RKO (cell line): ENCODE results near the gene VPS36.
A peak's percentile ranks its signal among the peaks of the same experiment; 100 is the strongest.
"Not testable (repeated sequence)": the region's sequence is repeated elsewhere in the genome, so short reads cannot be mapped to it uniquely, and the experiment has no call there.

Experiments
- DNase-seq: peaks from one replicate; pipeline ENCODE4 v3.0.0-alpha.2; 2016; ENCODE audit warnings: low spot score

Gene VPS36, protein sequence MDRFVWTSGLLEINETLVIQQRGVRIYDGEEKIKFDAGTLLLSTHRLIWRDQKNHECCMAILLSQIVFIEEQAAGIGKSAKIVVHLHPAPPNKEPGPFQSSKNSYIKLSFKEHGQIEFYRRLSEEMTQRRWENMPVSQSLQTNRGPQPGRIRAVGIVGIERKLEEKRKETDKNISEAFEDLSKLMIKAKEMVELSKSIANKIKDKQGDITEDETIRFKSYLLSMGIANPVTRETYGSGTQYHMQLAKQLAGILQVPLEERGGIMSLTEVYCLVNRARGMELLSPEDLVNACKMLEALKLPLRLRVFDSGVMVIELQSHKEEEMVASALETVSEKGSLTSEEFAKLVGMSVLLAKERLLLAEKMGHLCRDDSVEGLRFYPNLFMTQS

DNA sequence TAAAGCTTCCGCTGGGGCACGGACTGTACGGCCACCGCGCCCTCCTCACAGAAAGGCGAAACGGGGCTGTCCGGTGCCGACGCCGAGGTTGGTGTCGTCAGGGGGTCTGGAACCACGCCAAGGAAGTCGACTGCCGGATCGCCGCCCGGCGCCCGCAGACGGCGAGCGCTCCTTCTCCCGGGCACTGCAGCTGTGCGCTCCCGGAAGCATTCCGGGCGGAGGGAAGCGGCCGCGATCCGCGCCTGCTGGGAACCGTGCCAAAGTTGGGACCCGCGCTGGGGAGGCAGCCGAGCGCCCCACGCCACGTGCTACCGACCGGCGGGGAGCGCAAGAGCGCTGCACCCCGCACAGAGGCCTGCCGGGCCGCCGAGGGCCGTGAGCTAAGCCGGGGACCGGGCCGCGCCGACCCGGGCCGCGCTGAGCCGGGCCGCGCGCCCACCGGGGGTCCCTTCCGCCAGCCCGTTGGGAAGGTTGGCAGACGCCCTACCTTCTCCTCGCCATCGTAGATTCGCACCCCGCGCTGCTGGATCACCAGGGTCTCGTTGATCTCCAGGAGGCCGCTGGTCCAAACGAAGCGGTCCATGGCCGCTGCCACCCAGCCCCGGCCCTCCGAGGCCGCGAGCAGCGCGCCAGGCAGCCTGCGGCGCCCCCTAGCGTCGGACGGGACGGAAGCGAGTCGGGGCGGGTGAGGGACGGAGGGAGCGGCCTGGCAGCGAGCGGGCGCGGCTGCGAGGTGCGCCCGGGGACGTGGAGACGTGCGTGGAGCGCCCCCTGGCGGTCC, at the start of gene VPS36:
Gene VPS36 (minus strand): TSS at position 623 of the 781 bp plus-strand sequence. CDS start 40 bp downstream, at position 583.
- DNase-seq: peak; percentile 94

DNA sequence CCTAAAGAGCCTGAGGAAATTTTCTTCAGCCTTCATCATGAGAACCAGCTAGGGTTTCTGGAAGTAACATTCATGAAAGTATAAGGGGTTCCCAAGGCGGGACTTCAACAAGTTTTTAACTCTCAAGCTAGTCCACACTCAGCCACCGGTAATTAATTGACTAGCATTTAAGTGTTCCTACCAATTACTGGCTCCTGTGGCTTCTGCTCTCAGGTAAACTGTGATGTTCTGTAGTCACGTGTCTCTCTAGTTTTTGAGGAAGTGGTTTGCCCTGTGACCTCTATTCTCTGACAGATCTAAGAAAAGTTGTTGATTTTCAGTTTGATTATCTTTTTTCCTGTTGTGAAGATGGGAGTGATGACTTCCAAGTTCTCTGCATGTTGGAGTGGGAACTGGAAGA, 47.5 kb upstream of the VPS36 start:
- DNase-seq: not testable (repeated sequence)

DNA sequence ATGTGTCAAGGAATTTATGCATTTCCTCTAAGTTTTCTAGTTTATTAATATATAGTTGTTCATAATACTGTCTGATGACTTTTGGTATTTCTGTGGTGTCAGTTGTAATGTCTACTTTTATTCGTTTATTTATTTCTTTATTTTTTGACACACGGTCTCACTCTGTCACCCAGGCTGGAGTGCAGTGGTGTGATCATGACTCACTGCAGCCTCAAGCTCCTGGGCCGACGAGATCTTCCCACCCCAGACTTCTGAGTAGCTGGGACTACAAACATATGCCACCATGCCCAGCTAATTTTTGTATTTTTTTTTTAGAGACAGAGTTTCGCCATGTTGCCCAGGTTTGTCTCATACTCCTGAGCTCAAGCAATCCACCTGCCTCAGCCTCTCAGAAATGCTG, 43.8 kb upstream of the VPS36 start:
- not testable (repeated sequence) for DNase-seq

DNA sequence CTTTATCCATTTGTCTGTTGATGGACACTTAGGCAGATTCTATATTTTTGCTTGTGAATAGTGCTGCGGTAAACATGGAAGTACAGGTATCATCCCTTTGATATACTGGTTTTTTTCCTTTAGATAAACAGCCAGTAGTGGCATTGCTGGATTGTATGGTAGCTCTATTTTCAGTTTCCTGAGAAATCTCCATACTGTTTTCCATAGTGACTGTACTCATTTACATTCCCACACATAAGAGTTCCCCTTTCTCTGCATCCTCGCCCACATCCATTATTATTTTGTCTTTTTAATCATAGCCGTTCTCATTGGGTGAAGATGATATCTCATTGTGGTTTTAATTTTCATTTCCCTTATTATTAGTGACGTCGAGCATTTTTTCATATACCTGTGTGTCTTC, 40.6 kb upstream of the VPS36 start:
- DNase-seq: not testable (repeated sequence)

DNA sequence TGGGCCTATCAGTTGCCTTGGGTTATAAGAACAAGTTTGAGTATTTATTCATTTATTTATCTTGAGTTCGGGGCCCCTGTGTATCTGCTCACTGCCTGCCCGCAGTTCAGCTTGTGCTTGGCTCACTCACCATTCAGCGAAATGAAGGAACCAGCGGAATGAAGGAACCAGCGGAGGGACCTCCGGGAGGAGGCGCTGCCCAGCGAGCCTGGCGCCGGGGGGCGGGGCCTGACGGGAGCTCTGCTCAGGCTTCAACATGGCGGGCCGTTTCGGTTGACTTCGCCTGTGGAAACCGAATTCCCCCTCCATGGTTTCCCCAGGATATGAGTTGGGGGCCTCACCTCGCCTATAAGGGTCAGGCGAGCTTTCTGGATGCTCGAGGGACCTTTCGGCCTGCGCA, 38.3 kb upstream of the VPS36 start:
- DNase-seq: not testable (repeated sequence)

DNA sequence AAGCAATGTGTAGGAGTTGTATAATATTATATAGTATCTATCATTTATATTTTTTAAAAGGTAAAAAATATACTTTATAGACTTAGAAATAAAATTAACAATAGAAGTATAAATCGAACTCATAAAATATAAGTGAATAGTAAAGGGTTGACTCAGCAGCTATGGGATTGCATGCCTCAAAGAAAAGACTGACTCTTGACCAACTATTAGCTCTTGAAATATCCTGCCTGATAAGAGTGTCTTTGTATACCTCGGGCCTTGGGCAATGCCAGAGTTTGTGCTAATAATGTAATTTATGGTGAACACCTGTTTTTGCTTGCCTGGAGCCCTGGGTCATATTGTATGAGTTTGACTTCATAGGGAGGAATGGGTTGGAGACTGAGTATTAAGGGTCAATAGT, 36.6 kb upstream of the VPS36 start:
- not testable (repeated sequence) for DNase-seq

DNA sequence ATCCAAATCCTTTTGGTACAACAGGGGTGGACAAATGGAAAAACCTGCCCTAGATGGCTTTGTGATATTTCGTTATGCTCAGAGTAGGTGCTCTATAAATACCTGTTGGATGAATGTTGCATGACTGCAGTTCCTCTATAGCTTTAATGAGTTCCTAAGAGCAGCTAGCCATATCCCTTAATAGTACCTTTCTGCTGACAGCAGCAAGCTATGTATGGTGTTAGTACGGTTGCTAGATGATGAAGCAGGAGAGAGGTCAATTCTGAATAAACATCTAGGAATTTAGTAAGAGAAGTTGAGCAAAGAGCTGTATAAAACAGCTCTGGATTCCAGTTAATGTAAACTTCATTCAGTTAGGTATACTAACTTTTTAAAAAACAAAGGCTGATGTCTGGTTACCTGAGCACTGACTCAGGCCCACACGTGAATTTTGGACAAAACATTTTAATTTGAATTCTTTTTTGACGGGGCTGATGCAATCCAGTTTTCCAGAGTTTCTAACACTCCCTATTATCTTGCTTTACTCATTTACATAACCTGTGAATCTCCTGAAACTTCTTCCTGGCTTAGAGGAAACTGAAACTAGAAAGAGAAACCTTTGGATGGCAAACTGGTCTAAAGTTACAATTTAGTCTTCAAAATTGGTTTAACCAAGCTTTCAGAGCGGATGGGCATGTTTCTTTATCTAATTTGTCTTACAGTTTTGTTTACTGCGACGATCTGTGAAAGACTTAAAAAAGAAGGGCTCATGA, 30.4 kb upstream of the VPS36 start:
- not testable (repeated sequence) for DNase-seq

DNA sequence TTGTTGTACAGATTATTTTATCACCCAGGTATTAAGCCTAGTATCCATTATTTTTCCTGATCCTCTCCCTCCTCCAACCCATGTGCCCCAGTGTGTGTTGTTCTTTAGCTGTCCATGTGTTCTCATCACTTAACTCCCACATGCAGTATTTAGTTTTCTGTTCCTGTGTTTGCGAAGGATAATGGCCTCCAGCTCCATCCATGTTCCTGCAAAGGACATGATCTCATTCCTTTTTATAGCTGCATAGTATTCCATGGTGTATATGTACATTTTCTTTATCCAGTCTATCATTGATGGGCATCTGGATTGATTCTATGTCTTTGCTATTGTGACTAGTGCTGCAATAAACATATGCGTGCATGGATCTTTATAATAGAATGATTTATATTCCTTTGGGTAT, 18.1 kb upstream of the VPS36 start:
- DNase-seq: not testable (repeated sequence)

DNA sequence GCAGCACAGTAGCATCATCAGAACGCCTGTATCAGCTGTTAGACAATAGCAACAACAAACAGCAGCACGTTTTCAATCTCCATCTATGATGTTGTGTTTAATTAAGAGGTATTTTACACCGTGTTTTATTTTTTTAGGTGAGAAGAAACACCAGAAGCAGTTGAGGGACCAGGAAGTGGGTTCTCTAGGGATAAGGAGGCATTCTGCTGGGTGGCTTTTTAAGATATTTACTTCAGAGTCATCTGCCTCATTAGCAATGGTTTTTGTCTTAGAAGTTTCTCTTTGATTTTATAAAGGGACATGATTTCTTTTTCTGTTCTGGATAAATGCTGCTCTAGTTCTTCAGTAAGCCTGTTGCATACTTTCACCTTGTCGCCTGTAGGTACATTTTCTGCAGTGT, 13.1 kb upstream of the VPS36 start:
- no peak for DNase-seq

DNA sequence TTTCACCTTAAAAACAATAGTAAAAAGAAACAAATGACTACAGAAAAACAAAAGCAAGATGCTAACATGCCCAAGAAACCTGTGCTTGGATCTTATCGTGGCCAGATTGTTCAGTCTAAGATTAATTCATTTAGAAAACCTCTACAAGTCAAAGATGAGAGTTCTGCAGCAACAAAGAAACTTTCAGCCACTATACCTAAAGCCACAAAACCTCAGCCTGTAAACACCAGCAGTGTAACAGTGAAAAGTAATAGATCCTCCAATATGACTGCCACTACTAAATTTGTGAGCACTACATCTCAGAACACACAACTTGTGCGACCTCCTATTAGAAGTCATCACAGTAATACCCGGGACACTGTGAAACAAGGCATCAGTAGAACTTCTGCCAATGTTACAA, 10.8 kb upstream of the VPS36 start:
- no peak for DNase-seq

DNA sequence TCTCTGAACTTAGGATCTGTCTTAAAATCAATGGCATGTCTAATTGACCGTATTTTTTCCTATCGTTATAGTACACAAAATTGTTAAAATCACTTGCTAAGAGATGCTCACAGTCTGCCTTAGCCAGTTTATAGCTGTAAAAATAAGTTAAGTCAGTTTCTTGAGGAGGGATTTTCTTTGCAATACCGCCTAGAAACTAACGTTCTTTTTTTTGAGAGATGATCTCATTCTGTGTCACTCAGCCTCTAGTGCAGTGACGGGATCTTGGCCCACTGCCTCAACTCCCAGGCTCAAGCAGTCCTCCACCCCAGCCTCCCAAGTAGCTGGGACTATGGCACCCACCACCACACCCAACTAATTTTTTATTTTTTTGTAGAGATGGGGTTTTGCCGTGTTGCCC, 9.2 kb upstream of the VPS36 start:
- peak; percentile 87 for DNase-seq

DNA sequence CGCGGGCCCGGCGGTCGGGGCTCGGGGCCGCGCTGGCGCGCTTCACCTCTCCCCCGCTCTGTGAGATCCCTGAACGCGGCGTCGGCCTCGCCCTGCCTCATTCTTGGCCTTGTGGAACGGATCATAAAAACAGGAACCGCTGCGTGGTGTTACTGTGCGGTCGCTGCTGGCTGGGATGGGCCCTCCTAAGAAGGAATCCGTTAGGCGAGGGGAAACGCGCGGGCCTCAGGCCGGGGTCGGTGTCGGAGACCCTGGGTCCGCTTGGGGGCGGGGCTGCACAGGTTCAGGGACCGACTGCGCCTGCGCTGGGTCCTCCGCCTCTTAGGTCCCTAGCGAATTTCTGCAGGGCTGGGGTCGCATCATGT, 5.2 kb upstream of the VPS36 start:
- DNase-seq: peak; percentile 70

DNA sequence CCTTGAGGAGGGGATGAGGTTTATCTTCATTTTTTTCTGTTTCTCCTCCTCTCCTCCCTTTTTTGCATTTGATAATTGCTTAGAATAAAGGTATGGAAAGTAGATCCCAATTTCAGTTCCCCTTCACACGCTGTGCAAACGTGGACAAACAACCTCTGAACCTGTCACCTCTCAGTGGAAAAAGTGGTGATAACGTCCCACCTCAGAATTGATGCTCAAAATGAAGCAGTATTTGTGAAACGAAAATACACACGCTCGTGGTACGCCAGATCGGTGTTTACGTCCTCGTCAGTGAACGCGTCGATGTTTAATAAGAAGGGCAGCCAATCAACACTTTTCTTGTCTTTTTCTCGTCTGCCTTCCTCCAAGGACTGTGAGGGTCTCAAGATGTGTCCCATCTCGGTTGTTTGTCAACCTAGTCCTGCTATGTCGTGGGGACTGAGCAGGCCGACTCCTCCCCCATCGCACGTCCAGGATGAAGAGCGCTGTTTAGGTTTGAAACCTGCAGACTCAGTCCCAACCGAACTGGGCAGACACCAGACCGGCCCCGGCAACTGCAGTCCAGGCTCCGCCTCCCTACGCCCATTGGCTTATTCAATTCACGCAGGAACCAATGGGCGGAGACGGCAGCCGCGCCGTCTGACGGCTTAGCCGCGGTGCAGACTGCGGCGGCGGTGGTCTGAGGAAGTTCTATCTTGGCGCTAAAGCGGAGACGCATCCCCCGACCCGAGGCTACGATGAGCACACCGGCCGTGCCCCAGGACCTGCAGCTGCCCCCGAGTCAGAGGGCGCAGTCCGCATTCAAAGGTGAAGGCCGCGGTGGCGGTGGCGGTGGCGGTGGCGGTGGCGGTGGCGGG, 4.6 kb upstream of the VPS36 start, which contains the start of gene CKAP2:
Gene CKAP2 (plus strand): TSS at position 659 of the 857 bp plus-strand sequence. CDS start 79 bp downstream, at position 738.
- peak; percentile 96 for DNase-seq

DNA sequence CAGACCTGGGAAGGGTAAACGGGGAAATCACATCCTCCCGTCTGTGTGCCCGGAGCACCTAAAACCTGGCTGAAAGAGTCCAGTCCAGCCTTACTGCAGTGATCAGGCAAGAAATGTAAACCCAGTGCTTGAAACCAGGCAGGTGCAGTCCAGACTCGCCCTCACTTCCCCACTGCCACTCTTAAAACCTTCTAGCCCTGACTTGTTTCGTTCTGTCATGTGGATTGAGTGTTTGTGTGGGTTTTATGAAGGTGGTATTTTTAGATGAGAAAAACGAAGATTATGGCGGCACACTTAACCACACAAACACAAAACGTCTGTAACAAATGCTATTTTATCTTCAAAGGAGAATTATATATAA, 4.0 kb upstream of the VPS36 start:
- peak; percentile 51 for DNase-seq

DNA sequence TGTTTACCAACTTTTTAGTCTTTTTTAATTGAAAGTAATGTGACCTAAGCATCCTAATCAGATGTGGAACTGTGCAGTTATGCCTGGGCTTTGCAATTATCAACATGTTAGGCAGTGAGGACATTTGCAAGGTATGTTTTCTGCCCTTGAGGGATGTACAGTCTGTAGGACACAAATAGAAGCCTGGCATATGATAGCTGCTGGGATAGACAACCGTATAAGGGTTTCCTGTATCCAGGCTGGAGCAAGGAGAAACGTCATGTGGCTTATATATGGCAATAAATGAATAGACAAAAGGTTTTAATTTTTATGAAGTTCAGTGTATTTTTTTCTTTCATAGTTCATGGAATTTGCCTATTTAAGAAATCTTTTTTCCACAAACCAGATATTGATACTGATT, 2.0 kb upstream of the VPS36 start:
- DNase-seq: no peak

DNA sequence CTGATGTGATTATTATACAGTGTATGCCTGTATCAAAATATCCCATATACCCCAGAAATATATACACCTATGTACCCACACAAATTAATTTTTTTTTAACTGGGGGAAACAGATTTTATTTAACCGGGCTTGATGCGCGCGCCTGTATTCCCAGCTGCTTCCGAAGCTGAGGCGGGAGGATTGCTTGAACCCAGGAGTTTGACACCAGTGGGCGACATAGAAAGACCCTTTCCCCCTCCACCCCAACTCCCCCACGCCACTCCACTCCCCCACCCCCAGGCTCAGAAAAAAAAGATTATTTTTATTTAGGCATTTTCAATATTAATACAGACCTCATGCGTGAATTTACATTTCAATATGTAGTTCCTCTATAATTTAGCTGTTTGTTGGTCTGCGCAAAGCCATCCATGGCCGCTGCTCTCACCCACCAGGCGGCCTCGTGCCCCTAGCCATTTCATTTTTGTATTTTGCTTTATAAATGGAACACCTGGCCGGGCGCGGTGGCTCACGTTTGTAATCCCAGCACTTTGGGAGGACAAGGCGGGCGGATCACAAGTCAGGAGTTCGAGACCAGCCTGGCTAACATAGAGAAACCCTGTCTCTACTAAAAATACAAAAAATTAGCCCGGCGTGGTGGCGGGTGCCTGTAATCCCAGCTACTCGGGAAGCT, 836 bp upstream of the VPS36 start:
- DNase-seq: no peak

DNA sequence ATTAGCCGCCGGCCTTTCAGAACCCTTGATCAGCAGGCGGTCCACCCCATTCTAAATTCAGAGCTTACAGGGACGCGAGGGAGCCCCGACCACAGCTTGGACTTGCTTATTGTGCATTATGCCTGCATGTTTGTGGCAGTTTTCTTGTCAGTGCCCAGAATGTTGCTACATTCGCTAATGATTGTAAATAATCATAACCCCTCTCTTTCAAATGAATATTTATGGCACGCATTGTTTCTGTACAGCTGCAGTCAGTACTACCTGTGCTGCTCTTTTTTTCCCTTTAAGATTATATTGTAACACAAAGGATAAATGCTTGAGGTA, 321 bp upstream of the VPS36 start:
- no peak for DNase-seq

DNA sequence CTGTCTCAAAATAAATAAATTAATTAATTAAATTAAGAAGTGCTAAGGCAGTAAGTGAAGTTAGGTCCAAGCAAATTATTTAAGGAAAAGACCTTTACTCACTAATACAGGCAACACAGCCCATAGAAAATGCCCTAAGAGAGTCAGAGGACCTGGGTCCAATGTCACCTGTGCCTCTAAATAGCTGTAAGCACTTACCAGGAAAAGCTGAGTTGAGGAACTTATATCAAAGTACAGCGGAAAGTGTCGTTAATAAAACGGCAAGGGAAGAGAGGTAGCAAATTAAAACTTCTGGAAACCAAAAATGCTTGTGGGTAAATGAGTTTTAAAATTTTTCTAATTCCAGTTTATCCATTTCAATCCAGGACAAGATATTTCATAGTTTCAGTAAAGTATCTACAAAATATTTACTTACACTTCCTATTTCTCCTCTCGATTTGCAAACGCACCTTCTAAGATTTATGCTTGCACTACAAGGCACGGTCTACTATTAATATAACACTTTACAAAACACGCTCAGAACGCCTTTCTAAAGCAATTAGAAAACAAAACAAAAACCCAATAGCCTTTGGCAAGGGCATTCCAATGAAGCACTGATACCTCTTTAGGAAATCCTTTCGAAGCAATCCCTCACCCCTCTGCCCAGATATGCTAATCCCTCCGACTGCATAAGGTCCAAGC, 963 bp downstream of the VPS36 start:
- no peak for DNase-seq

DNA sequence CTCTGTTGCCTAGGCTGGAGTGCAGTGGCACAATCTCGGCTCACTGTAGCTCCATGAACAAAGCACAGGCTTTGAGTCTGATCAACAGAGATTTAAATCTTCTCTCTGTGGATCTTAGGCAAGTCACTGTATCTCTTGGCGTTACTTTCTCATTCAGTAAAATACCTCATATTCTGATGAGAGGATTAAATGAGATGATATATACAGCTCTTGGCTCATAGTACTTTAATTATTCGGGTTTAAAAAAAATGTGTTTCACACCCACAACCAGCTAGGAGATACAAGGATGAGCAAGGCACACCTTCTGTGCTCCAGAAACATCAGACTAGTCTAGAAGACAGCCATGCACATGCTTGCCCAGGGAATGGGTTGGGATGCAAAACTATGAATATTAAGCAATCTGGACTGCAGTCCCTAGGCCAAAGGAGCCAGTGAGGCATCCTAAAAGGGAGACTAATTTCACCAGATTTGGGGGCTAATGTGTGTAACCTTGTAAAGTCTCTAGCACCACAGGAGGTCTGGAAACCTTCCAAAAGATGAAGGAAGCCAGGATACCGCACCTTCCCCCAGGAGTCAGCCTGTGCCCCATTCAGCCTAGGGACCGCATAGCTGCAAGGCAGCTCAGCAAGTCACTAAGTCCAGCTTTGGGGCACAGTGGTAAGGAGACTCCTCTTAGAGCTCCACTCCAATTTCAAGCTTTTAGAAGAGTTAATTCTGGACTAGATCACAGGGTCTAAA, 2.5 kb downstream of the VPS36 start:
- DNase-seq: no peak

DNA sequence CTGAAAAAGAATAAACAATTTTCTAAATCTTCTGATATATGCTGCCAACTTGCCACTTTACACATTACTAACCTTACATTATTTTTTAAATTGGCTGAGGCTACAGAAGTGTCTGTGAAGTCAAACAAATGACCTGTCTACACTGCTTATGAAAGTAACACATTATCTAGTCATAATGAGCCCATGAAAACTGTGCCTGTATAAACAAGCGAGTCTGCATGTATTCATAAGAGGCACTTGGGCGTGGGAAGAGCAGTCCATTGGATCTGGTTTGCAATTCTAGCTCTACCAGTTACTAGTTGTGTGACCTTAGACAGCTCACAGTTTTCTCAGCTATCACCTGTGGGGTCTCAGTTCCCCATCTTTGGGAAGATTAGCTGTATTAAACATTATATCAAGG, 3.1 kb downstream of the VPS36 start:
- no peak for DNase-seq
